Amygdala (tissue), 56 donors: ENCODE measurements around the gene CFD.
A peak's percentile ranks its signal among the peaks of the same experiment; 100 is the strongest.
"Not testable (repeated sequence)": the region's sequence is repeated elsewhere in the genome, so short reads cannot be mapped to it uniquely, and the experiment has no call there.

Experiments used
- DNase-seq, 56 donors: peaks; one replicate each; lab custom pipeline; 2025; lab: John Stamatoyannopoulos, UW

The CFD gene

GRCh38 chr19:884420-885211 is 25.2 kb downstream of the CFD start:
- DNase-seq = no peak

- no peak for DNase-seq
Observed at GRCh38 chr19:885536-886224, 26.2 kb downstream of the CFD start.

DNA sequence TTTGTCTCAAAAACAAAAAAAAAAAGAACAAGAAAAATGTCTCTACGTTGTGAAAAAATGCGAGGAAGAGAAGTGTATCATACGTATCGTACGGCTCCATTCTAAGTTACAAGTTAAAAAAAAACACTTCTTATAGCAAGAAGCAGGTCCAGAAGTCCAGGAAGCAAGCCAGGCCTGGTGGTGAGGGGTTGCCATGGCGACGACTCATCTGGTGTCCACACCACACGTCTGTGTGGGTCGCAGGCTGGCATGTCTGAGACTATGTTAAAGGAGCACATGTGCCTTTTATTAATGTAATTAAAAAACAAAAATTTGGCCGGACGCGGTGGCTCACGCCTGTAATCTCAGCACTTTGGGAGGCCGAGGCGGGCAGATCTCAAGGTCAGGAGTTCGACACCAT is 27.6 kb downstream of the CFD start:
- DNase-seq = peak in 10 of 56 donors; percentile 15 to 58 (median 26)

DNA sequence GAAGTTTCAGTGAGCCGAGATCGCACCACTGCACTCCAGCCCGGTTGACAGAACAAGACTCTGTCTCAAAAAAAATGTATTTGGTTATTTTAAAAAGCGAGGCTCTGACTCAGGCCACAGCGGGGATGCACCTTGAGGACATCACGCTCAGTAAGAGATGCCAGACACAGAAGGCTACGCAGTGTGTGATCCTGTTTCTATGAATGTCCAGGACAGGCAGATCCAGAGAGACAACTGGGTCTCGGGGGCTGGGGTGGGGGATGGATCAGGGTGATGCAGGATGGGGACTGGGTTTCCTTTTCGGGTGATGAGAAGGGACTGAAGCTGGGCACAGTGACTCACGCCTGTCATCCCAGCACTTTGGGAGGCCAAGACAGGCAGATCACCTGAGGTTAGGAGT is 28.1 kb downstream of the CFD start:
- no peak for DNase-seq

DNA sequence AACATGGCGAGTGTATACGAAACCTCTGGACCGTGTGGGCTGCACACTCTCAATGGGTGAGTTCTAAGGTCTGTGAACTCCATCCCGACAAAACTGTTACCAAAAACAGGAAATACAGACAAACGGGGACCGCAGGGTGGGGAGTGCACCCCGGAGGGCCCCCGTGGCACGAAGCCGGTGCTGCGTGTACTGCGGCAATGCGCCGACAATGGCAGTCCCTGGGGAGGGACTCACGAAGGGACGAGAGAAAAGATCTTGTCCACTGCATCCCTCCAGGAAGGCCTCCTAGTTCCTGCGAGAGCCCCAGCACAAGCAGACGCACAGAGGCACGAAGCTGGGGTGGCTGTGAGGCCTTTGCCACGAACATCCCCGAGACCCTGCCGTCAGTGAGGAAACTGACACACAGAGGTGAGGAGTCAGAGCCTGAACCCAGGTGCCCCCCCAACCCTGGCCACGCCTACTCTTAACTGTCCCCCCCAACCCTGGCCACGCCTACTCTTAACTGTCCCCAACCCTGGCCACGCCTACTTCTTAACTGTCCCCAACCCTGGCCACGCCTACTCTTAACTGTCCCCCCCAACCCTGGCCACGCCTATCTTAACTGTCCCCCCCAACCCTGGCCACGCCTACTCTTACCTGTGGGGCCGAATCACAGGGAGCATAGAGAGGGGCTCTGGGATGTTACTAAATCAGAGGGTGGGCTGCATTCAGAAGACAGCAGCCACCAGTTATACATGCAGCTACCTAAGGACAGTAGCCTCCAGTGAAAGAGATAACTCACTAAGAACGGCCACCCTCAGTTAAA is 29.3 kb downstream of the CFD start:
- no peak for DNase-seq

GRCh38 chr19:889662-890295 is 30.3 kb downstream of the CFD start:
- DNase-seq = no peak

GRCh38 chr19:890831-891230 is 31.4 kb downstream of the CFD start:
- DNase-seq = no peak

DNA sequence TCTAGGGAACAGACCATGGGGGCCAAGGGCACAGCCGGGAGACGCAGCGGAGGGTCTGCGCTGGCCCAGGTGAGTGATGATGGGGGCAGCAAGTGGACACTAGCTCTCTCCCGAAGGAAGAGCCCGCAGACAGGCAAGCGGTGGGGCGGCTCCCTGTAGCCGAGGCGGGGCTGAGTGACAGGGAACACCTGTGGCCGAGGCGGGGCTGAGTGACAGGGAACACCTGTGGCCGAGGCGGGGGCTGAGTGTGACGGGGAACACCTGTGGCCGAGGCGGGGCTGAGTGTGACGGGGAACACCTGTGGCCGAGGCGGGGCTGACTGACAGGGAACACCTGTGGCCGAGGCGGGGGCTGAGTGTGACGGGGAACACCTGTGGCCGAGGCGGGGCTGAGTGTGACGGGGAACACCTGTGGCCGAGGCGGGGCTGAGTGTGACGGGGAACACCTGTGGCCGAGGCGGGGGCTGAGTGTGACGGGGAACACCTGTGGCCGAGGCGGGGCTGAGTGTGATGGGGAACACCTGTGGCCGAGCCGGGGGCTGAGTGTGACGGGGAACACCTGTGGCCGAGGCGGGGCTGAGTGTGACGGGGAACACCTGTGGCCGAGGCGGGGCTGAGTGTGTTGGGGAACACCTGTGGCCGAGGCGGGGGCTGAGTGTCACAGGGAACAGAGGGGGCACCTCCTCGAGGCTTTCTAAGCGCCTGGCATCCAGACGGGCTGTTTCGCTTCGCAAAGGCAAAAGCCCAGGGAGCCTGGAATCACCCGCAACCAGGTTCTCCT is 32.1 kb downstream of the CFD start:
- not testable (repeated sequence) for DNase-seq

GRCh38 chr19:892243-892893 is 32.9 kb downstream of the CFD start:
- peak in 1 of 56 donors; percentile 66 for DNase-seq

DNA sequence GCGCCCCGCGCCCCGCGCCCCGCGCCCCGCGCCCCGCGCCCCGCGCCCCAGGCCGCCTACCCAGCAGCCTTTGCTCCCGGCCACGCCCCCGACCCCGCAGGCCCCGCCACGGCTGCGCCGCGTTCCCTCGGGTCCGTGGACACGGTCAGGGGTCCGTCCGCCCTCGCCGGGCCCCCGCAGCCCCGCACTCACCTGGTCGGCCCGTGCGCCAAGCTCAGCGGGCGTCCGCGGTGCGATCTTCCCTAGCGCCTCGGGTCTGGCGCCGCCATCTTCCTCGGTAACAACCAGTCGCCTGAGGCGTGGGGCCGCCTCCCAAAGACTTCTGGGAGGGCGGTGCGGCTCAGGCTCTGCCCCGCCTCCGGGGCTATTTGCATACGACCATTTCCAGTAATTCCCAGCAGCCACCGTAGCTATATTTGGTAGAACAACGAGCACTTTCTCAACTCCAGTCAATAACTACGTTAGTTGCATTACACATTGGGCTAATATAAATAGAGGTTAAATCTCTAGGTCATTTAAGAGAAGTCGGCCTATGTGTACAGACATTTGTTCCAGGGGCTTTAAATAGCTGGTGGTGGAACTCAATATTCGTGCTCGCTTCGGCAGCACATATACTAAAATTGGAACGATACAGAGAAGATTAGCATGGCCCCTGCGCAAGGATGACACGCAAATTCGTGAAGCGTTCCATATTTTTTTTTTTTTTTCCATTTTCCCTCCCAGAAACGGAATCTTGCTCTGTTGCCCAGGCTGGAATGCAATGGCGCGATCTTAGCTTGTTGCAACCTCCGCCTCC is 33.6 kb downstream of the CFD start, which contains the start of the genes MED16 and RNU6-9:
MED16 (minus strand) TSS at position 294 of the 796 bp plus-strand sequence. CDS start 2,056 bp downstream, outside the sequence.
RNU6-9 (plus strand) TSS at position 591 of the 796 bp plus-strand sequence.
- peak; percentile 33 to 94 (median 82) for DNase-seq

DNA sequence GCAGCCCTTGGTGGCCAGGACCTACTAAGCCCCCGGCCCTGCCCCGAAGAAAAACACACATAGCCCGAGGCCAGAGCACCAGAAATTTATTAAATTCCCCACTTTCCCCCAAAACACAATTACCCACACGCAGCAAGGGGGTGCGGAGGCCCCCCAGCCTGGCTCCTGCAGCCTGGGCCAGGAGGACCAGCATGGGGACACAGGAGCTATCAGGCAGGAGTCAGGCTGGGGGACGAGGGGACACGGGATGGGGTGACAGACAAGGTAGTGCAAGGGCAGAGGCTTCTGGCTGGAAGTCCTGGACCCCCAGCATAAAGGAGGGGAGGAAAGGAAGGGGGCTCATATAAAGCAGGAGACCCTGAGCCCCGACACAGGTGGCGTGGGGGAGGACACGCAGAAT is 37.0 kb downstream of the CFD start:
- DNase-seq = no peak

GRCh38 chr19:896999-897398 is 37.5 kb downstream of the CFD start:
- DNase-seq = no peak

DNA sequence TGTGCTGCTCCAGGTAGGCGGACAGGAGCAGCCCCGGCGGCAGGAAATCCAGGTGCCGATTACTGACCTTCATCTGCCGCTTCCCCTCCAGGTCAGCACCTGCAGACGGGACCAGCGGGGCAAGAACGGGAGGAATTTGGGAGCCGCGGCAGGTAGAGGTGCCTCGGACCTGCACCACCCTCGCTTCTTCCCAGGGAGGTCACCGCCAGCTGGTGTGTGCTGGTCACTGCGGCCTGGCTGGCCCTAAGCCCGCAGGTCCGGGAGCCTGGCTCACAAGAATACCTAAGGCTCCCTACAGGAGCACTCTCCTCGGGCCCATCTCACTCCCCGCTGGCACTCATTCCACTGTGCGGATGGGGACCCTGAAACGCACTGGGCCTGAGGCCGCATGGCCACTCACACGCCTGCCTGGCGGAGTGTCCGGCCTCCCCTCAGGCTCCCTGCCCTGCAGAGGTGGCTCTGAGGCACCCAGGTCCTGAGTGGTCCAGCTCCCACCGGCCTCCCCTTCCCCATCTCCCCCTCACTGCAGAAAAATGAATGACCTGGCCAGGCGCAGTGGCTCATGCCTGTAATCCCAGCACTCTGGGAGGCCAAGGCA is 38.1 kb downstream of the CFD start:
- DNase-seq = no peak

DNA sequence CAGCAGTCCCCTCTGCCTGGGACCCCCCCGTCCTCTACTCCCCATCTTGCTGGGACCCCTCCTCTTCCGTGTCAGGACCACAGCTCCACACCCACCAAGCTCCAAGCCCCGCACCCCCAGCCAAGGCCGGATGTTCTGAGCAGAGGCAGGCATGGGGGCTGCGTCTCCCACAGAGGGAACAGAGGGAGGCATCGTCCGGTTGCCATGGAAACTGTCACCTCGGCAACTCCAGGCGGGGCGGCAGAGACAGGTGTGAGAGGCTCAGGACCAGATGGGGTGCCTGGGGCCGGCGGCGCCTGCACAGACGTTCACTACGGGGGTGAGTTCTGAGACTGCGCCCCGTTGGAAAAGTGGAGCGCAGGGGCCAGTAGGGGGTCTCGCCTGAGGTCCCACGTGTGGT is 39.2 kb downstream of the CFD start:
- peak in 42 of 56 donors; percentile 11 to 78 (median 52) for DNase-seq

DNA sequence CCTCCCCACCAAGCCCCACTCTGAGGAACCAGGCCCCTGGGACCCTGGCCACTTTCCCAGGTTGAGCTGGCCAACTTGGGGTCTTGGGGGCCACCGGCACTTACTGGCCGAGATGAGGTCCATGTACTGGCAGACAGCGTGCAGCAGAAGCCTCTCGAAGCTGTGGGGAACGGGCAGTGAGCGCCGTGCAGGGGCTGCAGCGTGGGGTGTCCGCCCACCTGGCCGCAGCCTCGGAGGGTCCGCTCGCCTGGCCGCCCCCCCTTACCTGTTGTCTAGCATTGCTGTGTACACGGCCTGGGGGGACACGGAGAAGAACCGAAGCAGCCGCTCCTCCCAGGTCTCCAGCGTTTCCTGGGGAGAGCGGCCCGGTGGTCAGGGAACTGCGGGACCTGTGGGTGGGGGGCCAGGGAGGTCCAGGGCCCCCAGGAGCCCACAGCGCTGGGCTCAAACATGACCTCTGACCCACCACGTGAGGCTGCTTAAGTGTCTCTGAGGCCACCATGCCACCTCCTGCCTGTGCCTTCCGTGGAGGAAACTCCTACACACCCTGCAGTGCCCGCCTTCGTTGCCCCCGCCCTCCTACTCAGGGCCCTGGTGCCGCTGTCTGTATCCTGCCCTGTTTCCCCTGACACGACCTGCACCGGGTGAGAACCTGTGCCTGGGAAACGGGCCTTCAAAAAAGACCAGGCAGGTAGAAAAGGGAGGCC is 40.0 kb downstream of the CFD start:
- DNase-seq = no peak

GRCh38 chr19:900043-900301 is 40.5 kb downstream of the CFD start:
- DNase-seq = no peak

GRCh38 chr19:900302-901111 is 41.0 kb downstream of the CFD start:
- DNase-seq = peak in 1 of 56 donors; percentile 14
